GM23248 (cell line): Measurements from ENCODE around the gene ATP2B1.

Experiments
- EZH2 ChIP-seq: fragments of 200-600 bp; sonication (generic); IDR thresholded peaks from 2 replicates; pipeline ENCODE4 v1.6.1; 2018; ENCODE audit warnings: antibody characterized with exemption, mild to moderate bottlenecking; ENCODE audit not compliant: insufficient read depth, poor library complexity, severe bottlenecking
- EZH2phosphoT487 ChIP-seq: fragments of 200-600 bp; sonication (generic); IDR thresholded peaks from 2 replicates; pipeline ENCODE4 v1.6.1; 2018; ENCODE audit warnings: antibody characterized with exemption, moderate library complexity, mild to moderate bottlenecking, low read depth; ENCODE audit not compliant: insufficient read depth

GRCh38 chr12:89648211-89648930 is 60.3 kb downstream of the ATP2B1 start:
- TF ChIP-seq EZH2phosphoT487 (no peak), EZH2 (no peak)
